Chondrocyte (in vitro differentiated cells): Measurements from ENCODE around the gene WNT2. TPM values are rescaled to one million over a fixed set of nuclear protein-coding genes. Genes with fewer than 3 reads are reported as not detected.

ENCODE experiments used
- DNase-seq: peaks from one replicate; pipeline ENCODE4 v3.0.0; 2021; ENCODE audit warnings: mixed read lengths, low spot score
- H3K27ac Mint-ChIP-seq: one replicate; pipeline ENCODE4 v1.8.0; 2021; ENCODE audit warnings: mild to moderate bottlenecking, moderate library complexity, mixed read lengths; ENCODE audit not compliant: unreplicated experiment
- H3K27me3 Mint-ChIP-seq: 2 replicates; pipeline ENCODE4 v1.8.0; 2021; ENCODE audit warnings: low read depth, mixed read lengths
- H3K36me3 Mint-ChIP-seq: 2 replicates; pipeline ENCODE4 v1.8.0; 2021; ENCODE audit warnings: low read depth, mixed read lengths
- H3K4me1 Mint-ChIP-seq: 2 replicates; pipeline ENCODE4 v1.8.0; 2021; ENCODE audit warnings: low read depth, mild to moderate bottlenecking, mixed read lengths
- H3K4me3 Mint-ChIP-seq: one replicate; pipeline ENCODE4 v1.8.0; 2021; ENCODE audit warnings: mild to moderate bottlenecking, moderate library complexity, mixed read lengths; ENCODE audit not compliant: unreplicated experiment
- H3K9me3 Mint-ChIP-seq: 2 replicates; pipeline ENCODE4 v1.8.0; 2021; ENCODE audit warnings: low read depth, mixed read lengths
- CTCF ChIP-seq: fragments of 200-600 bp; sonication (generic); IDR thresholded peaks from 2 replicates; pipeline ENCODE4 v1.5.0; 2021; ENCODE audit warnings: antibody characterized with exemption, mild to moderate bottlenecking, moderate library complexity
- long read RNA-seq: library from polyadenylated mRNA; stranded (forward); transcript quantifications from one replicate; pipeline ENCODE4 v2.0.0, GENCODE V29; 2021
- total RNA-seq: library from RNA; stranded (reverse); gene quantifications from 3 replicates; pipeline ENCODE4 v1.2.1, GENCODE V29; 2021

Gene WNT2
- 0.62 to 1.6 TPM (median 0.90 TPM) in 3 replicates for total RNA-seq
- long read RNA-seq, transcript WNT2-201 (5 exons, 2,907 nt): major isoform, 5 of 5 reads
- long read RNA-seq, partial matches to known transcripts: 0 of 5 reads
- long read RNA-seq, other reads (novel, unspliced or antisense): 0 of 5 reads

GRCh38 chr7:117322741-117323304 is at the start of gene WNT2:
Gene WNT2, minus strand, starts transcription at chr7:117323058. Its CDS starts 69 bp downstream, at chr7:117322989.
- H3K36me3 Mint-ChIP-seq: peaks cover 8% of the 10 kb centered on the region
- peaks cover 38% of the 10 kb centered on the region for H3K27me3 Mint-ChIP-seq
- H3K4me1 Mint-ChIP-seq: peaks cover 30% of the 10 kb centered on the region
- TF ChIP-seq CTCF: no peak
- no peak within 1 kb of the TSS for H3K27ac Mint-ChIP-seq
- no peak for DNase-seq
- peak within 1 kb of the TSS; percentile 79 for H3K4me3 Mint-ChIP-seq
- peaks cover 11% of the 10 kb centered on the region for H3K9me3 Mint-ChIP-seq

GRCh38 chr7:117372073-117372472 is 49.2 kb upstream of the WNT2 start:
- peaks cover 21% of the 10 kb centered on the region for H3K4me1 Mint-ChIP-seq
- H3K36me3 Mint-ChIP-seq: no peaks in the 10 kb centered on the region
- peaks cover 7% of the 10 kb centered on the region for H3K9me3 Mint-ChIP-seq
- no peak overlapping the region for H3K4me3 Mint-ChIP-seq
- DNase-seq: no peak
- H3K27ac Mint-ChIP-seq: no peak overlapping the region
- no peak for TF ChIP-seq CTCF
- H3K27me3 Mint-ChIP-seq: no peaks in the 10 kb centered on the region

GRCh38 chr7:117364339-117365080 is 41.7 kb upstream of the WNT2 start:
- no peak for TF ChIP-seq CTCF
- H3K9me3 Mint-ChIP-seq: no peaks in the 10 kb centered on the region
- peaks cover 12% of the 10 kb centered on the region for H3K27me3 Mint-ChIP-seq
- no peaks in the 10 kb centered on the region for H3K4me1 Mint-ChIP-seq
- no peak for DNase-seq
- H3K36me3 Mint-ChIP-seq: peaks cover 1% of the 10 kb centered on the region
- no peak overlapping the region for H3K4me3 Mint-ChIP-seq
- no peak overlapping the region for H3K27ac Mint-ChIP-seq

- DNase-seq: no peak
- H3K9me3 Mint-ChIP-seq: no peaks in the 10 kb centered on the region
- no peak overlapping the region for H3K27ac Mint-ChIP-seq
- TF ChIP-seq CTCF: no peak
- no peak overlapping the region for H3K4me3 Mint-ChIP-seq
- H3K36me3 Mint-ChIP-seq: peaks cover 1% of the 10 kb centered on the region
- H3K27me3 Mint-ChIP-seq: peaks cover 14% of the 10 kb centered on the region
- no peaks in the 10 kb centered on the region for H3K4me1 Mint-ChIP-seq
These were observed 39.5 kb upstream of the WNT2 start for GRCh38 chr7:117362294-117362888.

- Mint-ChIP-seq H3K36me3 (peaks cover 2% of the 10 kb centered on the region), H3K27me3 (peaks cover 44% of the 10 kb centered on the region), H3K27ac (no peak overlapping the region), H3K4me3 (no peak overlapping the region), H3K9me3 (peaks cover 6% of the 10 kb centered on the region), H3K4me1 (no peaks in the 10 kb centered on the region)
- DNase-seq: no peak
- no peak for TF ChIP-seq CTCF
These were observed 27.2 kb upstream of the WNT2 start for GRCh38 chr7:117350027-117350426.
